GM12892 (cell line): ENCODE measurements around the gene ZYG11A.

Source experiments
- POLR2AphosphoS5 ChIP-seq: IDR thresholded peaks from 2 replicates; pipeline ENCODE4 v1.6.1; 2011; ENCODE audit warnings: low read depth, low read length, control low read depth
- TAF1 ChIP-seq: IDR thresholded peaks from 2 replicates; pipeline ENCODE4 v1.6.1; 2011; ENCODE audit warnings: low read depth, mild to moderate bottlenecking, control low read depth, low read length, borderline replicate concordance

DNA sequence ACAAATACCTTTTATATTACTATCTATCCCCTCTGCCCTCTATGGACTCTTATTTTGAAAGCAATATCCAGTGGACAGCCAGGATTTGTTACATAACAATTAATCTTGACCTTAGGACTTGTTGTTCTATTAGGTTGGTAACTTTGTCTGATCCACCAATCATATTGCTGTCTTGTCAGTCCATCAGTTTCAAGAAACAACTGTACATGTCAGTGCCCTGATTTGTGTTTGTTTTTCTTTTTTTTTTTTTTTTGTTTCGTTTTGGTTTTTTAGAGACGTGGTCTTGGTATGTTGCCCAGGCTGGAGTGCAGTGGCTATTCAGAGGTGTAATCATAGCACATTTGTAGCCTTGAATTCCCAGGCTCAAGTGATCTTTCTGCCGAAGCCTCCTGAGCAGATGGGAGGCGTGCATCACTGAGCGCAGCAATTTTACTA is 83.0 kb downstream of the ZYG11A start:
- TF ChIP-seq TAF1 (no peak), POLR2AphosphoS5 (no peak)
